Mesothelial cell of epicardium (in vitro differentiated cells): ENCODE measurements around the gene TSC22D1. TPM values are rescaled to one million over a fixed set of nuclear protein-coding genes. Genes with fewer than 3 reads are reported as not detected.

ENCODE experiments used
- DNase-seq, 2 experiments: peaks; one replicate each; pipeline ENCODE4 v3.0.0; 2021; ENCODE audit warnings: low spot score in 2 of 2; ENCODE audit not compliant: unreplicated experiment in 2 of 2
- H3K27ac Mint-ChIP-seq: 2 replicates; pipeline ENCODE4 v1.8.0; 2021; ENCODE audit warnings: mixed read lengths
- H3K27me3 Mint-ChIP-seq: 2 replicates; pipeline ENCODE4 v1.8.0; 2021; ENCODE audit warnings: low read depth, mixed read lengths
- H3K36me3 Mint-ChIP-seq: 2 replicates; pipeline ENCODE4 v1.8.0; 2021; ENCODE audit warnings: mixed read lengths
- H3K4me1 Mint-ChIP-seq: 2 replicates; pipeline ENCODE4 v1.8.0; 2021; ENCODE audit warnings: mixed read lengths
- H3K4me3 Mint-ChIP-seq: 2 replicates; pipeline ENCODE4 v1.8.0; 2021; ENCODE audit warnings: mild to moderate bottlenecking, moderate library complexity, mixed read lengths
- H3K9me3 Mint-ChIP-seq: 2 replicates; pipeline ENCODE4 v1.8.0; 2021; ENCODE audit warnings: mixed read lengths
- total RNA-seq: library from RNA; stranded (reverse); gene quantifications from 3 replicates; pipeline ENCODE4 v1.2.1, GENCODE V29; 2021
- TF ChIP-seq, protein P1 (sequence below): fragments of 200-600 bp; sonication (generic); IDR thresholded peaks from one replicate; pipeline ENCODE4 v1.5.0; 2021; ENCODE audit warnings: antibody characterized with exemption; ENCODE audit not compliant: unreplicated experiment

Gene TSC22D1
- total RNA-seq, 1 donor from 2014 or later = 99.5 TPM

DNA sequence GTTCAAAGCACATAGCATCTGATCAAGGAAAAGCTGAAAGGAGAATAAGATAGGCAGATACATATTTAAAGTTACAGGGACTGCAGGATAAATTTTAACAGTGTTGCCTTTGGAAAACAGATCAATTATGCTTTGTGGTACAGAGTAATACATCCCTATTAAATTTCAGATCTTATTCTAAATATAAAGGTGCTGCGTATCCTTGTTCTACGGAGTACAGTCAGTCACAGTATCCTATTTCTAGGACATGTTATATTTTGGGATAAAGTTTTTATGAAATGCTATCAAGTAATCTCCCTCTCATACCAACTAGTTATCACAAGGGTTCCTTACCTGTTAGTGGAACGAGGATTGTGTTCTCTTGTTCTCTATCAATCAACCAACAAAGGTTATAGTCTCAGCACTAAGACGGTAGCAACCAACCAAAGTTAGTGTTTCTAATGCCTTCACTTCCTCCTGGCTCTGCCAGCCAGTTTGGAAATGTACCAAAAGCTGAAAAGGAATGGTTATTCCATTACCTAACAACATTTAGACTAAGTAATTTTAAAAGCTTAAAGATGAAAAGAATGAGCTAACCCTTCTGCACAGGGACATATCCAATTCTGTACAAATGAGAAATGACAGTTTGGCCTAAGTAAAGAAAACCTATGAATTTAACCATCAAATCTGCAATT lies 35.2 kb downstream of the TSC22D1 start:
- TF ChIP-seq, protein P1, sequence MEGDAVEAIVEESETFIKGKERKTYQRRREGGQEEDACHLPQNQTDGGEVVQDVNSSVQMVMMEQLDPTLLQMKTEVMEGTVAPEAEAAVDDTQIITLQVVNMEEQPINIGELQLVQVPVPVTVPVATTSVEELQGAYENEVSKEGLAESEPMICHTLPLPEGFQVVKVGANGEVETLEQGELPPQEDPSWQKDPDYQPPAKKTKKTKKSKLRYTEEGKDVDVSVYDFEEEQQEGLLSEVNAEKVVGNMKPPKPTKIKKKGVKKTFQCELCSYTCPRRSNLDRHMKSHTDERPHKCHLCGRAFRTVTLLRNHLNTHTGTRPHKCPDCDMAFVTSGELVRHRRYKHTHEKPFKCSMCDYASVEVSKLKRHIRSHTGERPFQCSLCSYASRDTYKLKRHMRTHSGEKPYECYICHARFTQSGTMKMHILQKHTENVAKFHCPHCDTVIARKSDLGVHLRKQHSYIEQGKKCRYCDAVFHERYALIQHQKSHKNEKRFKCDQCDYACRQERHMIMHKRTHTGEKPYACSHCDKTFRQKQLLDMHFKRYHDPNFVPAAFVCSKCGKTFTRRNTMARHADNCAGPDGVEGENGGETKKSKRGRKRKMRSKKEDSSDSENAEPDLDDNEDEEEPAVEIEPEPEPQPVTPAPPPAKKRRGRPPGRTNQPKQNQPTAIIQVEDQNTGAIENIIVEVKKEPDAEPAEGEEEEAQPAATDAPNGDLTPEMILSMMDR = no peak
- no peaks in the 10 kb centered on the region for H3K27me3 Mint-ChIP-seq
- no peaks in the 10 kb centered on the region for H3K9me3 Mint-ChIP-seq
- H3K36me3 Mint-ChIP-seq = peaks cover 10% of the 10 kb centered on the region
- H3K4me1 Mint-ChIP-seq = peaks cover 9% of the 10 kb centered on the region
- H3K4me3 Mint-ChIP-seq = no peak overlapping the region
- no peak overlapping the region for H3K27ac Mint-ChIP-seq
- no peak for DNase-seq

DNA sequence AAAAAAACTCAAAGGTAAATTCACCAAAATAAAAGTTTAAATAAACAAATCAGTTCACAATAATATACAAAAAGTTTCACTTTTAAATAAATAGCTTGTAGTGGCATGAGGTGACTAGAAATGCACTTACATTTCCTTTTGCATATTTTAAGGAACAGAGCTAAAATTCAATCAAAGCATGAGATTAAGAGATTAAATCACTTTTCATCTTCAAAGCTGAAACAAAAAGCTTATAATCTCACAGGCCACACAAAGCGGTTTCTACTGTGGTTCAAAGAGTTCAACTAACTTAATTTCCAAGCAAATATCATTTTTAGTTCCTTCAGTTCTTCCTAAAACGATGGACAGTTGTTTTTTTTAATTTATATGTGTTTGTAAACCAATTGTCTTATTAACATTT lies 38.9 kb downstream of the TSC22D1 start:
- H3K9me3 Mint-ChIP-seq = no peaks in the 10 kb centered on the region
- TF ChIP-seq, protein P1 = no peak
- no peak for DNase-seq
- H3K27me3 Mint-ChIP-seq = no peaks in the 10 kb centered on the region
- H3K4me3 Mint-ChIP-seq = no peak overlapping the region
- peaks cover 10% of the 10 kb centered on the region for H3K36me3 Mint-ChIP-seq
- H3K27ac Mint-ChIP-seq = no peak overlapping the region
- peaks cover 9% of the 10 kb centered on the region for H3K4me1 Mint-ChIP-seq

DNA sequence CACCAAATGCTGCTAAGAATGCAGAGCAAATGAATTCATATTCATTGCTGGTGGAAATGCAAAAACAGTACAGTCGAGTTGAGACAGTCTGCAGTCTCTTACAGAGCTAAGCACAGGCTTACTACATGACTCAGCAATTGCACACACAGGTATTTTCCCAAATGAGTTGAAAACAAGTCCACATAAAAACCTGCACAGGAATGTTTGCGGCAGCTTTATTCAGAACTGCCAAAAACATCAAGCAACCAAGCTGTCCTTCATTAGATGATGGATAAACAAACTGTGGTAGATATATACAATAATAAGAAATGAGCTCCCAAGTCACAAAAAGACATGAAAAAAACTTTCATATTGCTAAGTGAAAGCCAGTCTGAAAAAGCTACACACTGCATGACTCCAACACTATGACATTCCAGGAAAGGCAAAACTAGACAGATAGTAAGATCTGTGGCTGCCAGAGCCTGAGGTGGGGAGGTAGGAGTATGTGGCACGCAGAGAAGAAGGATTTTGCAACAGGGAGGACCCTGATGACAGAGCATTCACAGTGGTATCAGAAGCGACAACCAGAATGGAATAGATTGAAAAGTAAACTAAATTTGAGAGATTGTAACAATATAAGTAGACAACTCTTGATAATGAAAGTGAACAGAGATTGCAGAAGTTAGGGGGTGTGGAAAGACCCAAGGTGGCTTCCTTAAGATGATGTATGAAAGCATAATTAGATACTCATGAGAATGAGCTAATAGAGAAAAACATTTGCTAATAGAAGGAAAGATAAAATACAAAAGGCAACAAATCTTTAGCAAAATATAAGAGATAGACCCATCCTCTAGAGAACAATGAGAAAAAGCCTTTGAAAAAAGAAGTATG lies 52.7 kb downstream of the TSC22D1 start:
- Mint-ChIP-seq H3K36me3 (peaks cover 7% of the 10 kb centered on the region), H3K4me3 (no peak overlapping the region), H3K27ac (no peak overlapping the region), H3K27me3 (no peaks in the 10 kb centered on the region), H3K4me1 (peaks cover 17% of the 10 kb centered on the region), H3K9me3 (no peaks in the 10 kb centered on the region)
- DNase-seq = no peak
- TF ChIP-seq, protein P1 = no peak

- Mint-ChIP-seq H3K36me3 (no peaks in the 10 kb centered on the region), H3K9me3 (no peaks in the 10 kb centered on the region), H3K4me1 (peaks cover 17% of the 10 kb centered on the region), H3K27ac (no peak overlapping the region), H3K27me3 (no peaks in the 10 kb centered on the region), H3K4me3 (no peak overlapping the region)
- no peak for DNase-seq
- TF ChIP-seq, protein P1 = no peak
Observed at GRCh38 chr13:44519642-44520041, 56.5 kb downstream of the TSC22D1 start.

DNA sequence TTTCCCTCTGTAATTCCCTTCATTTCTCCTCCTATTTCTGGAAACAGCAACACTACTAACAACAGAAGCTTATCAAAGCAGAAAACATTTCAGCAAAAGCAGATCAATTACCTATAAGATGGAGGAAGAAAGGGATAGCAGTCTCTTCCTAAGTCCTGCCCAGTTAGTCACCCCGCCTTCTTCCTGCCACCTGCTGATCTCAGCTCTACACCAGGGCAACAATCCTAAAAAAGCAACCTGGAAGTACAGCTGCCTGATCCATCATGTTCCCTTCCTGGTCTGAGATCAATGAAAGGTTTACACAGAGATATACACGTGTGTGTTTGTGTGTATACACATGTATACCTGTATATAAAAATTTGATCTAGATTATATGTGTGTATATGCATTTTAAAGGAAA lies 59.4 kb downstream of the TSC22D1 start:
- no peak for DNase-seq
- Mint-ChIP-seq H3K4me1 (peaks cover 14% of the 10 kb centered on the region), H3K27me3 (no peaks in the 10 kb centered on the region), H3K9me3 (peaks cover 6% of the 10 kb centered on the region), H3K36me3 (peaks cover 16% of the 10 kb centered on the region), H3K27ac (no peak overlapping the region), H3K4me3 (no peak overlapping the region)
- TF ChIP-seq, protein P1 = no peak
